SW480 (cell line): ENCODE data around the gene NMRK2.
A peak's percentile ranks its signal among the peaks of the same experiment; 100 is the strongest.

ENCODE experiments used
- DNase-seq: peaks from one replicate; pipeline ENCODE4 v3.0.0-alpha.2; 2016; ENCODE audit warnings: low spot score

Gene NMRK2

DNA sequence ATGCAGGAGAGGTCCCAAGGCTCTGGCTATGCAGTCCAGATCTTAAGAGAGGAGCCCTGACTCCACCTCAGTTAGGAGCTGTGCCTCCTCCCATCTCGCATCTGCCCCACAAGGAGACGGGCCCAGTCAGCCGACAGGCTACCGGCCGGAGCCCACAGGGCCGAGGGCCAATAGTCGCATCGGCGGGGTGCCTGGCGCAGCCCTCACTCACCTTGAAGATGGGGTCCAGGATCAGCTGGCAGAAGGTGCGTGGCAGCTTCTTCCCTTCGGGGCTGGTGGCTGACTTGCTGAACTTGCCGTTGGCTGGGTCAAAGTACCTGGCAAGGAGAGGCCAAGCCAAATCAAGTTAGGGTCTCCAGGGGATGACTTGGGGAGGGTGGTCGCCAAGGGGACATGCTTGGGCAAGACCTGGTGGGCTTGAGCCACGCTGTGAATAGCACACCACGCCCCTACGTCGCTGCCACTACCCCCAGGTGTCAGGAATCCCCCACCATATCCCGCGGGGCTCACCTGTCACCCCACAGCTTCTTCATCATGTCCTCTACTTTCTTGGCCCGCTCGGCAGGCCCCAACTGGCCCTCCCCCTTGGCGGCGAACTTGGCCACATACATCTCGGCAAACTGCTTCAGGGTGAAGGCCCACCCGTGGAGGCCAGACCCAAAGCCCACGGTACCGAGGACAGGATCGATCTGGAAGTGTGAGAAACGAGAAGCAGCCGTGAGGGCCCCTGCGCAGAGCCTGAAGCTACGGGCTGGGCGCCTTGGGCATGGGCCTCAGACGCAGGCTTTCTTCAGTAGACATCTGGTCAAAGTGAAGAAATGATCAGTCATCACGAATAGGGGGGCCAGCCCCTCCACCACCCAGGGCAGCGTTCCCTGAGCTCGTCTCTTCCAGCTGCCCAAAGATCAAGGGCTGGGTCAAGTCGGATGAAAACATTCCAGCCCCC is 49.1 kb downstream of the NMRK2 start:
- no peak for DNase-seq

DNA sequence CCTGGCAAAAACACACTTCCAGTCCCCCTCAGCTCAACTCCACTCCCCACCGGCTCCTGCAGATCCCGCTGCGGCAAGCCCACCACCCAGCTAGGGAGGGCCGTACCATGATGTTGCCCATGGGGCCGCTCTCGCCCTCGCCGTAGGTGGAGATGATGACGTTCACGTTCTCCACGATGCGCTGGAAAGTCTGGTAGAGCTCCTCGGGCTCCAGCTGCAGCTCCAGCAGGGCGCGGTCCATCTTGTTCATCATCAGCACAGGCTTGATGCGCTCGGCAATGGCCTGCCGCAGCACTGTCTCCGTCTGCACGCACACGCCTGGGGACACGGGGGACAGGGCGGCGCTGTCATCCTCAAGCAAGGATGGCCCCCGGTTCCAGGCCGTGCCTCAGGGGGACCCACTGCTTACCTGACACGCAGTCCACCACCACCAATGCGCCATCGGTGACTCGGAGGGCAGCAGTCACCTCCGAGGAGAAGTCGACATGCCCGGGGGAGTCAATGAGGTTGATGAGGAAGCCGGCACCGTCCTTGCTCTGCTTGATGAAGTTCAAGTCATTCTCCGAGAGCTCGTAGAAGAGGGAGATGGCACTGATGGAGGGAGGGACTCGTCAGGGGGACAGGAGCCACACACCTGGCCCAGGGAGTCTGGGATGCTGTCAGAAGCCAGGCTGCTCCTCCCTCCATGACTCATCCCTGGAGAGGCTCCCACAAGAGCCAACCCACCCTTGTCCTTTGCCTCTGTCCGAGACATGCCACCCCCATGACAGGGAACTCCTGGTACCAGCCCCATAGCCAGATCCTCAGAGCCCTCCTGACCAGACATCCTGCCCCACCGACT is 50.1 kb downstream of the NMRK2 start:
- DNase-seq: no peak

DNA sequence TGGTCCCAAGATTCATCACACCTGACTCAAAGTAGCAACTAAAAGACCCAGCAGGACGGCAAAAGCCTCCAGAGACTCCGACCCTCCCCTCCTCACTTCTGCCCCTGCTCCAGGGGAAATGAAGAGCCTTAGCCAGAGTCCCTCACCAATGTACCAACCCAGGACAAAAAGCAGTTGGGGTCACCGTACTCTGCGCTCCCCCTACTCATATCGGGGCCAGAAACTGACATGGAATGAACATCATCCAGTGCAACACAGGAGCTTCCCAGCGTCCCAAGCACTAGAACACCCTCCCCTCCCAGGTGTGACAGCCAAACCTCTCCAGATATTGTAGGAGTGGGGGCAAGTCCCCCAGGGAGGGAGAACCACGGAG is 50.7 kb downstream of the NMRK2 start:
- no peak for DNase-seq

DNA sequence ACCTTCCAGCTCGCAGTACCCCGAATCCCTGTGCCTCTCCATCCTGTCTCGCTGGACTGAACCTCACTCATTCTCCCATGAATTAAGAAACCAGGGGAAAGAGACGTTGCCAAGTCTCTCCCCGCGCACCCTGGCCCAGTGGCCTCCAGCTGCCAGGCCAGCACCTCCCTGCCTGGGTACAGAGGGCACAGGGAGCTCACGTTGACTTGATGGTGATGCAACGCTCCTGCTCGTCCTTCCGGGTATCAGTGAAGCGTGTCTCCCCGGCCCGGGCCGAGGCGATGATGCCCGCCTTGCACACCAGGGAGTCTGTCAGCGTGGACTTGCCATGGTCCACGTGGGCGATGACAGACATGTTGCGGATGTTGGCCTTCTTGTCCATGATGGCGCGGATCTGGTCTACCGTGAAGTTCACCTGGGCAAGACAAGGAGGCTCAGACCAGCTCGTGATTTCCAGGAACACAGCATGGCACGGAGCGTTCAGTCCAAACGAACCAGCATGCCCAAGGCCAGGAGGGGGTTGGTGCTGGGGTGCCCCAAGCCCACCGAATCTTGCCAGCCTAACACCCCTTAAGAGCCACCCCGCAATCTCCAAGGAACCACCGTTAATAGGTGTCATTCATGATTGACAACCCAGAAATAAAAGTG is 51.2 kb downstream of the NMRK2 start:
- DNase-seq: no peak

DNA sequence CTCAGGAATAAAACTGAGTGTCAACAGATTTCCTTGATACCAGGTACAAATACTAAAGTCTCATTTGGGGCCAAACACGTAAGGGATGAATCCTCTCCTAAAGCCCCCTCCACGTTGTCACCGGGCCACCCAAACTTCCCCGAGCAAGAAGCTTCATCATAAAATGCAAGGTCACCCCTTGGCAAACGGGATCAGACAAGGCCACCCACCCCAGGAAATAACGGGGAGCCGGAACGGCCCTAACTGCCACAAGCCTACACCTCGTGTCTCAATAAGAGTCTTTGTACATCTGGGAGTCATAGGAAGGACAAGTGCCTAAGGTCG is 51.7 kb downstream of the NMRK2 start:
- no peak for DNase-seq

DNA sequence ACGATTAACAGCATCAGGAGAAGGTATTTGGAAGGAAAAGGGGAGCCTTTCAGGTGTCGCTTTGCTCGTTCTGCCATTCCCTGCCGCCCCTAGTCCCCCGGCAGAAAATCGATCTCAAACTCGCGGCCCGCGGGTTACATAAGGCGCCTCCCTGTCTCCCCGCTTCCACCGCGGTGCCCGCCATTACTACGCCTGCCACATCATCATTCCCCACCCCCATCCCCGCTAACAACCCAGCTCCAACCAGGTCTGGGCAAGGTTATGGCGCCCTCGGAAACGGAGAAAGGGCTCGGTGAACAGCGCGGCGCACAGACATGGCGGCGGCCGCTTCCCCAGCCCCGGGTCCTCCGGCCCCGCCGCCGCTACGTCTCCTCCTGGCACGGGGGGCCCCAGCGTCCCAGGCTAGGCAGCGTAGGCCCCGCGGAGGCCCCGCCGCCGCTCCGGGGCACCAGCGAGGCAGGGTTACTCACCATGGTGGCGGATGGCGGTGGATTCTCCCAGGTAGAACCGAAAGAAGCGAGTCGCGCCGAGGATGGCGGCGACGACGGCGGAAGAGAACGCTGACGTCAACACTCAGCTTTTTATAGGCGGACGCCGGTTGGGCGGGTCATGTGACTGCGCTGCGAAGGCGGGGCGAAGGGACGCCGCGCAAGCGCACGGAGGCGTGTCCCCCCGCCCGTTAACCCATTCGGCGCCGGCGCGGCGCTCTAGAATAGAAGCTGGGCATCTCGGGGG is 52.2 kb downstream of the NMRK2 start, which contains the start of gene EEF2:
EEF2 (minus strand) TSS at position 556 of the 735 bp plus-strand sequence; CDS start at position 473, 83 bp downstream.
- peak; percentile 64 for DNase-seq

DNA sequence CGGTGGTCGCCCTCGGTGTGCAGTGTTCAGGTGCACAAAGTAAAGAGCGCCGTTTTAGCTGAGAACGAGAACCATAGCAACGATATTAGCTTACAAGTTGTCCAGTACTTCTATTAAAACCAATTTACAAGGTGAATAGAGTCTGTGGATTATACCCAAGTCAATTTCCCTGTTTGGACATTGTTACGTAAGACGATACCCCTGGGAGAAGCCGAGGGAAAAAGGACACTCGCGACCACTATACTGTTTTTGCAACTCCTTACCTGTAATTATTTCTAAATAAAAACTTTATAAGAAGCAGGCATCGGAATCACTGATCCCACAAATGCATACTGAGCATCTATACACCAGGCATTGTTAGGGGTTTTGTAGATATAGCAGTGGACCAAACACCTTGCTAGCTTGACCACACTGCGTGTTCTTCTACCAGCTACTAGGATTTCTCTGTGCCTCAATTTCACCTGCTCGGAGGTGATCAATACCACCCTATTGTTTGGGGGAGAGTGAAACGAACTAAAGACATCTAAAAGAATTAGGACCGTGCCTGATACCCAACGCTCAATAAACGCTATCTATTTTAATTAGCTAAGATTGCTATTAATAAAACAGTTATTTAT is 52.9 kb downstream of the NMRK2 start:
- no peak for DNase-seq

DNA sequence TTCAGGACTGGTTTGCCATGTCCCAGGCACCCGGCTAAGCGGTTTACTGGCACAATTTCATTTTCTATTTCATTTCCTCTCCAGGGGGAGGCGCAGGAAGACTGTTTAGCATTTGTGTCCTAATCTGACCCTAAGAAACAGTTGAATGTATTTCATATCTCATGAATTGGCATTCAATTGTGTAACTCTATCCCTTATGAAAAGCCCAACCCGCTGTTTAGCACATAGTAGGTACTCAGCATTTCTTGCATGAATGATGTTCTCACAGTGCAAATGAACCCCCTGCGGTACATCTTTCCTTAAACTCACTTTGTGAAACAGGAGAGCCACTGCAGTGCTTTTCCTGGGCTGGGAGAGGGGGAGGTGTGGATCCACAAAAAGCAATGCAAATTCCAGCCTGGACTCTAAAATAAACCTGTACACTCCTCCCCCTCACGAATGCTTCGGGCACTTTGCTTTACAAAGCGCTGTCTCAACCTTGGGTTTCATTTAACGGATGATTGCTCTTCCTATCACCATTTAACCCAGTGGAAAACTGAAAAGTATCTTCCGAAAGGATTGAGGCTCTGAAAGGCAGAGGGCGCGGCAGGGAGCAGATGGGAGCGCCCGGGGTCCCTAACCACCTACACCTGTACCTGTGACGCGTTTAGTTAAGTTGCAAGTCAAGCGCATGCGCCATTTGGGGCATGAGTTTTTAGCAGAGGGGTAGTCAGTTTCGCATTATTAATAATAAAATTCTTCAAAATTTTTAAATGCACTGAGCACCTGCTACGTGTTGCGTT is 53.6 kb downstream of the NMRK2 start:
- DNase-seq: peak; percentile 72

DNA sequence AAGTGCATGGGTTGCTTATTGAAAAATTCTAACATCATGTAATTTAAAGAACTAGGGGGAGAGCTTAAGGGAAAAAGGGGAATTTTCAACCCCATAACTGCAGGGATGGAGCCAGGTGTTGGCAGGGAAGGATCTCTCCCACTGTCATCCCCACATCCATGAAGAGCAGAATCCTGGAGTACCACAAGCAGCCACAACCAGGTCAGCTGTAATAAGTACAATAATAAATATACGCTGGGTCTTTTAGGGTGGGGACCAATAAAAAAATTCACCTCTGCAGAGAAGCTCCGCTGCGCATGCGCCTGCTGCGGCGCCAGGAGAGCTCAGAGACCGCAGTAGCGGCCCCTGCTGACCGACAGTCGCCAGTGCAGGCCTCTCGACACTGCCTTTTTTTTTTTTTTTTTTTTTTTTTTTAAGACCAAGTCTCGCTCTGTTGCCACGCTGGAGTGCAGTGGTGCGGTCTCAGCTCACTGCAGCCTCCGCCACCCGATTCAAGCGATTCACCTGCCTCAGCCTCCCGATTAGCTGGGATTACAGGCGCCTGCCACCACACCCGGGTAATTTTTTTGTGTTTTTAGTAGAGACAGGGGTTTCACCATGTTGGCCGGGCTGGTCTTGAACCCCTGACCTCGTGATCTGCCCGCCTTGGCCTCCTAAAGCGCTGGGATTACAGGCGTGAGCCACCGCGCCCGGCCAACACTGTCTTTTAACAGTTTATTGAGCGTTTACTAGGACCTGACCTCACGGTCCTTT is 54.9 kb downstream of the NMRK2 start:
- DNase-seq: peak; percentile 72

DNA sequence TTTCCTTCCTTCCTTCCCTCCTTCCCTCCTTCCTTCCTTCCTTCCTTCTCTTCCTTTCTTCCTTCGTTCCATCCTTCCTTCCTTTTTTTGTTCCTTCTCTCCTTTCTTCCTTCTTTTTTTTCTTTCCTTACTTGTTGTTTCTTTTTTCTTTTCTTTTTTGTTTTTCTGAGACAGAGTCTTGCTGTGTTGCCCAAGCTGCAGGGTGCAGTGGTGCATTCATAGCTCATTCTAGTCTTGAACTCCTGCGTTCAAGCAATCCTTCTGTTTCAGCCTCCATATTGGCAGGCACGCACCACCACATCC is 57.9 kb downstream of the NMRK2 start:
- no peak for DNase-seq
